SK-N-SH (cell line): ENCODE data around the gene MTMR1. TPM values are rescaled to one million over a fixed set of nuclear protein-coding genes. Genes with fewer than 3 reads are reported as not detected.

ENCODE experiments used
- CTCF ChIA-PET: fragments of 300-600, 350-600 bp; formaldehyde crosslinking; extraction: SDS; loops from one replicate; lab custom pipeline; 2021; lab: Yijun Ruan, JAX
- POLR2A ChIA-PET: fragments of 350-600 bp; sonication (Branson Sonifier 250); formaldehyde crosslinking; extraction: SDS; loops from one replicate; lab custom pipeline; 2020; ENCODE audit warnings: antibody characterized with exemption, inconsistent platforms; lab: Yijun Ruan, JAX
- DNase-seq: peaks from one replicate; pipeline ENCODE4 v3.0.0; 2012
- H2AFZ ChIP-seq: fragments of 200-600 bp; sonication (generic); 2 replicates; pipeline ENCODE4 v1.8.1; 2016; ENCODE audit warnings: antibody characterized with exemption, mild to moderate bottlenecking, low read depth
- H3F3A ChIP-seq: fragments of 200-600 bp; sonication (generic); replicated peaks from 2 replicates; pipeline ENCODE3; 2016; ENCODE audit warnings: antibody characterized with exemption, mild to moderate bottlenecking; ENCODE audit not compliant: insufficient read depth
- H3K27ac ChIP-seq, 2 experiments: fragments of 200-500 bp in 1 of 2; fragments of 200-600 bp in 1 of 2; sonication (Bioruptor generic) in 1 of 2; sonication (generic), shearing (Covaris generic) in 1 of 2; 2 replicates each; pipeline versions ENCODE4 v1.5.1 to v1.6.1; 2014 to 2016; ENCODE audit warnings: low read depth in 2 of 2, inconsistent platforms in 1 of 2, low read length in 1 of 2, mild to moderate bottlenecking in 1 of 2, mixed read lengths in 1 of 2
- H3K27me3 ChIP-seq: fragments of 200-600 bp; sonication (generic), shearing (Covaris generic); 2 replicates; pipeline ENCODE4 v1.6.1; 2016; ENCODE audit warnings: mixed run types; ENCODE audit not compliant: insufficient read depth
- H3K36me3 ChIP-seq, 2 experiments: fragments of 200-500 bp in 1 of 2; fragments of 200-600 bp in 1 of 2; sonication (Bioruptor generic) in 1 of 2; sonication (generic) in 1 of 2; replicated peaks in 1 of 2; 2 replicates each; pipeline versions ENCODE3 to v1.5.1; 2014 to 2016; ENCODE audit warnings: low read length in 1 of 2, mild to moderate bottlenecking in 1 of 2; ENCODE audit not compliant: insufficient read depth in 2 of 2, control insufficient read depth in 1 of 2
- H3K4me1 ChIP-seq, 2 experiments: fragments of 200-500 bp in 1 of 2; fragments of 200-600 bp in 1 of 2; sonication (Bioruptor generic) in 1 of 2; sonication (generic), shearing (Covaris generic) in 1 of 2; 2 replicates each; pipeline versions ENCODE4 v1.5.1 to v1.6.1; 2014 to 2016; ENCODE audit warnings: low read depth in 1 of 2, low read length in 1 of 2, mixed run types in 1 of 2; ENCODE audit not compliant: insufficient read depth in 2 of 2, control insufficient read depth in 1 of 2
- H3K4me2 ChIP-seq: fragments of 200-600 bp; sonication (generic), shearing (Covaris generic); 2 replicates; pipeline ENCODE4 v1.6.1; 2017; ENCODE audit warnings: mixed run types
- H3K4me3 ChIP-seq, 2 experiments: fragments of 200-500 bp in 1 of 2; fragments of 200-600 bp in 1 of 2; sonication (Bioruptor generic) in 1 of 2; sonication (generic), shearing (Covaris generic) in 1 of 2; 2 replicates each; pipeline versions ENCODE4 v1.5.1 to v1.8.1; 2014 to 2016; ENCODE audit warnings: low read depth in 2 of 2, inconsistent platforms in 1 of 2, low read length in 1 of 2, mild to moderate bottlenecking in 1 of 2, mixed read lengths in 1 of 2, moderate library complexity in 1 of 2
- H3K79me2 ChIP-seq: fragments of 200-600 bp; sonication (generic); 2 replicates; pipeline ENCODE4 v1.8.1; 2017; ENCODE audit warnings: mild to moderate bottlenecking; ENCODE audit not compliant: insufficient read depth
- H3K9ac ChIP-seq: fragments of 200-600 bp; sonication (generic); 2 replicates; pipeline ENCODE4 v1.6.1; 2017; ENCODE audit warnings: mixed run types
- H3K9me2 ChIP-seq: fragments of 200-600 bp; sonication (generic); 2 replicates; pipeline ENCODE4 v1.6.1; 2017; ENCODE audit warnings: mixed run types
- H3K9me3 ChIP-seq: fragments of 200-600 bp; sonication (generic); 2 replicates; pipeline ENCODE4 v1.6.1; 2017; ENCODE audit warnings: mixed run types, mild to moderate bottlenecking, moderate library complexity
- H4K20me1 ChIP-seq: fragments of 200-600 bp; sonication (generic); 2 replicates; pipeline ENCODE4 v1.6.1; 2017; ENCODE audit warnings: mild to moderate bottlenecking, mixed run types; ENCODE audit not compliant: insufficient read depth
- CHD2 ChIP-seq: fragments of 150-350 bp; IDR thresholded peaks from 2 replicates; pipeline ENCODE4 v1.6.1; 2018; ENCODE audit warnings: low read length; ENCODE audit not compliant: partially characterized antibody
- ELF1 ChIP-seq: IDR thresholded peaks from 2 replicates; pipeline ENCODE4 v1.4.0; 2012
- EZH2phosphoT487 ChIP-seq: fragments of 200-600 bp; sonication (generic); IDR thresholded peaks from 2 replicates; pipeline ENCODE4 v1.6.1; 2017; ENCODE audit warnings: low read depth, mixed run types, mild to moderate bottlenecking, antibody characterized with exemption, moderate library complexity, borderline replicate concordance
- GABPA ChIP-seq: IDR thresholded peaks from 2 replicates; pipeline ENCODE4 v1.4.0; 2012; ENCODE audit warnings: low read depth, mild to moderate bottlenecking
- GATA2 ChIP-seq: sonication (generic); formaldehyde crosslinking; IDR thresholded peaks from 2 replicates; pipeline ENCODE4 v1.5.0; 2020; ENCODE audit warnings: mild to moderate bottlenecking, missing genetic modification reagents
- MAX ChIP-seq: IDR thresholded peaks from 2 replicates; pipeline ENCODE4 v1.4.0; 2012; ENCODE audit warnings: low read depth
- POLR2AphosphoS5 ChIP-seq: IDR thresholded peaks from 2 replicates; pipeline ENCODE4 v1.6.1; 2012; ENCODE audit warnings: low read depth, low read length
- RAD21 ChIP-seq: IDR thresholded peaks from 2 replicates; pipeline ENCODE4 v1.6.1; 2012; ENCODE audit warnings: mild to moderate bottlenecking, low read length
- SMC3 ChIP-seq: IDR thresholded peaks from 2 replicates; pipeline ENCODE4 v1.6.1; 2012; ENCODE audit warnings: low read depth, low read length, improper control_type of control experiment
- WGBS: methylation state at CpG from one replicate; pipeline ENCODE4 v1.1.6; 2017; ENCODE audit warnings: low lambda C conversion rate; 5-methylcytosine and 5-hydroxymethylcytosine counted together
- polyA plus RNA-seq, 3 experiments: library from polyadenylated mRNA; depleted of rRNA; stranded (reverse); fragments of >200 nt; gene quantifications; 2 replicates each; pipeline ENCODE4 v1.2.3, GENCODE V29; 2012
- TF ChIP-seq, protein P1 (sequence below): fragments of 150-350 bp; IDR thresholded peaks from 2 replicates; pipeline ENCODE4 v1.6.1; 2017; ENCODE audit warnings: antibody characterized with exemption, low read length, low read depth, borderline replicate concordance
- TF ChIP-seq, protein P2 (sequence below): IDR thresholded peaks from 2 replicates; pipeline ENCODE4 v1.4.0; 2012; ENCODE audit warnings: low read depth, borderline replicate concordance
- TF ChIP-seq, protein P3 (sequence below): IDR thresholded peaks from 2 replicates; pipeline ENCODE4; 2012
- TF ChIP-seq, protein P4 (sequence below): fragments of 150-350 bp; IDR thresholded peaks from 2 replicates; pipeline ENCODE4 v1.6.1; 2016; ENCODE audit warnings: mild to moderate bottlenecking, low read depth, low read length

Gene MTMR1
- polyA plus RNA-seq, 1 of the 3 experiments (the other 2 are of a cell fraction) = 17.0 TPM

DNA sequence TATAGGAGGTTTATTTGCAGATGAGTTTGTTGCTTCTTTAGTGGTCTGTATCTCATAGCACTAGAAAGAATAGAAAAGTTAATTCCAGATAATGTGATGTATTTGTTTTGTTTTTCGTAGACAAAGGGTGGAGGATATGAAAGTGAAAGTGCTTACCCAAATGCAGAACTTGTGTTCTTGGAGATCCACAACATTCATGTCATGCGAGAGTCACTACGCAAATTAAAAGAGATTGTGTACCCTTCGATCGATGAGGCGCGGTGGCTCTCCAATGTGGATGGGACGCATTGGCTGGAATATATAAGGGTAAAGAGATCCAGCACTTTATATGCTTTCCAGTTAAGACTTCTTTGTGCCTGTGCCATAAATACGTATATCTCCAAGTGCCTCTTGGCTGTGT lies 43.3 kb downstream of the MTMR1 start:
- Histone ChIP-seq H3K4me3 (no peak overlapping the region), H3K9ac (no peak overlapping the region)
- CTCF ChIA-PET = no interaction called here
- TF ChIP-seq GABPA (no peak), RAD21 (no peak), MAX (no peak), CHD2 (no peak), POLR2AphosphoS5 (no peak), GATA2 (CRISPR knock-in tag) (no peak)
- TF ChIP-seq, protein P1, sequence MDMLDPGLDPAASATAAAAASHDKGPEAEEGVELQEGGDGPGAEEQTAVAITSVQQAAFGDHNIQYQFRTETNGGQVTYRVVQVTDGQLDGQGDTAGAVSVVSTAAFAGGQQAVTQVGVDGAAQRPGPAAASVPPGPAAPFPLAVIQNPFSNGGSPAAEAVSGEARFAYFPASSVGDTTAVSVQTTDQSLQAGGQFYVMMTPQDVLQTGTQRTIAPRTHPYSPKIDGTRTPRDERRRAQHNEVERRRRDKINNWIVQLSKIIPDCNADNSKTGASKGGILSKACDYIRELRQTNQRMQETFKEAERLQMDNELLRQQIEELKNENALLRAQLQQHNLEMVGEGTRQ = no peak
- TF ChIP-seq, protein P2, sequence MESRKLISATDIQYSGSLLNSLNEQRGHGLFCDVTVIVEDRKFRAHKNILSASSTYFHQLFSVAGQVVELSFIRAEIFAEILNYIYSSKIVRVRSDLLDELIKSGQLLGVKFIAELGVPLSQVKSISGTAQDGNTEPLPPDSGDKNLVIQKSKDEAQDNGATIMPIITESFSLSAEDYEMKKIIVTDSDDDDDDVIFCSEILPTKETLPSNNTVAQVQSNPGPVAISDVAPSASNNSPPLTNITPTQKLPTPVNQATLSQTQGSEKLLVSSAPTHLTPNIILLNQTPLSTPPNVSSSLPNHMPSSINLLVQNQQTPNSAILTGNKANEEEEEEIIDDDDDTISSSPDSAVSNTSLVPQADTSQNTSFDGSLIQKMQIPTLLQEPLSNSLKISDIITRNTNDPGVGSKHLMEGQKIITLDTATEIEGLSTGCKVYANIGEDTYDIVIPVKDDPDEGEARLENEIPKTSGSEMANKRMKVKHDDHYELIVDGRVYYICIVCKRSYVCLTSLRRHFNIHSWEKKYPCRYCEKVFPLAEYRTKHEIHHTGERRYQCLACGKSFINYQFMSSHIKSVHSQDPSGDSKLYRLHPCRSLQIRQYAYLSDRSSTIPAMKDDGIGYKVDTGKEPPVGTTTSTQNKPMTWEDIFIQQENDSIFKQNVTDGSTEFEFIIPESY = no peak
- TF ChIP-seq, protein P3, sequence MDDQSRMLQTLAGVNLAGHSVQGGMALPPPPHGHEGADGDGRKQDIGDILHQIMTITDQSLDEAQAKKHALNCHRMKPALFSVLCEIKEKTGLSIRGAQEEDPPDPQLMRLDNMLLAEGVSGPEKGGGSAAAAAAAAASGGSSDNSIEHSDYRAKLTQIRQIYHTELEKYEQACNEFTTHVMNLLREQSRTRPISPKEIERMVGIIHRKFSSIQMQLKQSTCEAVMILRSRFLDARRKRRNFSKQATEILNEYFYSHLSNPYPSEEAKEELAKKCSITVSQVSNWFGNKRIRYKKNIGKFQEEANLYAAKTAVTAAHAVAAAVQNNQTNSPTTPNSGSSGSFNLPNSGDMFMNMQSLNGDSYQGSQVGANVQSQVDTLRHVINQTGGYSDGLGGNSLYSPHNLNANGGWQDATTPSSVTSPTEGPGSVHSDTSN = no peak
- TF ChIP-seq, all 33 proteins: peak for 0
- WGBS = 66% methylated on average over 9 of the region's 9 CpGs
- no peaks in the 10 kb centered on the region for H3K9me2 ChIP-seq
- POLR2A ChIA-PET = no interaction called here
- no peaks in the 10 kb centered on the region for H4K20me1 ChIP-seq
- H3K9me3 ChIP-seq = no peaks in the 10 kb centered on the region
- DNase-seq = no peak
- no peak overlapping the region for H3K27ac ChIP-seq
- no peaks in the 10 kb centered on the region for H3K4me1 ChIP-seq
- H3K79me2 ChIP-seq = no peaks in the 10 kb centered on the region
- H2AFZ ChIP-seq = no peak overlapping the region
- no peaks in the 10 kb centered on the region for H3F3A ChIP-seq
- 0 out of 2 replicates have a peak overlapping the region, but pooled peaks have one; percentile 29 for H3K4me2 ChIP-seq
- H3K27me3 ChIP-seq = no peaks in the 10 kb centered on the region
- peaks cover 0 to 28% of the 10 kb centered on the region in 2 experiments for H3K36me3 ChIP-seq

DNA sequence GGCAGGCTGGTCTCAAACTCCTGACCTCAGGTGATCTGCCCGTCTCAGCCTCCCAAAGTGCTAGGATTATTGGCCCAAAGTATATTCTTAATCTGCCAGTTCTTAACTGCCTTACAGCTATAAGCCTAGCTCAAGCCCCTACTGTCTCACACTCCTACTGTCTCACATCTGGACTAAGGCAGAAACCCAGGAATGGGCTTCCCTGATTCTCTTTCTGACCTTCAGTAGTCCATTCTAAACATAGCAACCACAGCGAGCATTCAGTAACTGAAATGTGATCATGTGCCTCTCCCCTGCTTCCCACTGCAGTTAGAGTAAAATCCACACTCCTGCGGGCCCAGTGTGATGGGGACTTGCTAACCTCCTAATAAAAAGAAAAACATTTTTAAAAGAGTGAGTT lies 58.9 kb downstream of the MTMR1 start:
- Histone ChIP-seq H3K9me2 (no peaks in the 10 kb centered on the region), H3F3A (no peaks in the 10 kb centered on the region), H4K20me1 (no peaks in the 10 kb centered on the region), H2AFZ (no peak overlapping the region), H3K27me3 (peaks cover 4% of the 10 kb centered on the region; the same call in 1 of the 2 replicates), H3K4me3 (no peak overlapping the region), H3K4me1 (no peaks in the 10 kb centered on the region), H3K9me3 (no peaks in the 10 kb centered on the region), H3K79me2 (no peaks in the 10 kb centered on the region), H3K36me3 (no peaks in the 10 kb centered on the region), H3K9ac (no peak overlapping the region), H3K4me2 (no peak overlapping the region), H3K27ac (no peak overlapping the region)
- CTCF ChIA-PET = interaction anchor here (1.5 kb wide), 1 partner anchor 20 kb away, joined by 7 read pairs; no protein-coding TSS in a partner anchor
- WGBS = 58% methylated on average over 3 of the region's 3 CpGs
- DNase-seq = no peak
- POLR2A ChIA-PET = no interaction called here
- no peak for TF ChIP-seq ELF1
- TF ChIP-seq SMC3 = no peak
- TF ChIP-seq, protein P4, sequence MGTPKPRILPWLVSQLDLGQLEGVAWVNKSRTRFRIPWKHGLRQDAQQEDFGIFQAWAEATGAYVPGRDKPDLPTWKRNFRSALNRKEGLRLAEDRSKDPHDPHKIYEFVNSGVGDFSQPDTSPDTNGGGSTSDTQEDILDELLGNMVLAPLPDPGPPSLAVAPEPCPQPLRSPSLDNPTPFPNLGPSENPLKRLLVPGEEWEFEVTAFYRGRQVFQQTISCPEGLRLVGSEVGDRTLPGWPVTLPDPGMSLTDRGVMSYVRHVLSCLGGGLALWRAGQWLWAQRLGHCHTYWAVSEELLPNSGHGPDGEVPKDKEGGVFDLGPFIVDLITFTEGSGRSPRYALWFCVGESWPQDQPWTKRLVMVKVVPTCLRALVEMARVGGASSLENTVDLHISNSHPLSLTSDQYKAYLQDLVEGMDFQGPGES = no peak
- no peak for TF ChIP-seq EZH2phosphoT487
